ENCODE measurements around the gene PRKD3.

PRKD3 gene

GRCh38 chr2:37291680-37292079, 33.0 kb downstream of the PRKD3 start:
- TF ChIP-seq POLR2AphosphoS5 (IDR thresholded peaks at IDR 0.05; ENCODE audit: low read depth, low read length) (no peak), FOXP2 (optimal IDR thresholded peaks at IDR 0.05; ENCODE audit: borderline replicate concordance, extremely low read depth, extremely low read length, insufficient read depth) (no peak), SIN3A (IDR thresholded peaks at IDR 0.05; ENCODE audit: borderline replicate concordance, insufficient read depth, low read length) (no peak), TAF1 (IDR thresholded peaks at IDR 0.05; ENCODE audit: borderline replicate concordance, insufficient read depth, low read length) (no peak), REST (IDR thresholded peaks at IDR 0.05; ENCODE audit: insufficient read depth in 1 of 2, low read depth in 2 of 2, low read length in 2 of 2) (no peak)

GRCh38 chr2:37287966-37288365, 36.7 kb downstream of the PRKD3 start:
- TF ChIP-seq TAF1 (IDR thresholded peaks at IDR 0.05; ENCODE audit: borderline replicate concordance, insufficient read depth, low read length) (no peak), REST (IDR thresholded peaks at IDR 0.05; ENCODE audit: insufficient read depth in 1 of 2, low read depth in 2 of 2, low read length in 2 of 2) (no peak), FOXP2 (optimal IDR thresholded peaks at IDR 0.05; ENCODE audit: borderline replicate concordance, extremely low read depth, extremely low read length, insufficient read depth) (no peak), SIN3A (IDR thresholded peaks at IDR 0.05; ENCODE audit: borderline replicate concordance, insufficient read depth, low read length) (no peak), POLR2AphosphoS5 (IDR thresholded peaks at IDR 0.05; ENCODE audit: low read depth, low read length) (no peak)

GRCh38 chr2:37284381-37284780, 40.3 kb downstream of the PRKD3 start:
- TF ChIP-seq TAF1 (IDR thresholded peaks at IDR 0.05; ENCODE audit: borderline replicate concordance, insufficient read depth, low read length), result no peak
- no peak for TF ChIP-seq REST (IDR thresholded peaks at IDR 0.05; ENCODE audit: insufficient read depth in 1 of 2, low read depth in 2 of 2, low read length in 2 of 2)
- no peak for TF ChIP-seq FOXP2 (optimal IDR thresholded peaks at IDR 0.05; ENCODE audit: borderline replicate concordance, extremely low read depth, extremely low read length, insufficient read depth)
- no peak for TF ChIP-seq POLR2AphosphoS5 (IDR thresholded peaks at IDR 0.05; ENCODE audit: low read depth, low read length)
- no peak for TF ChIP-seq SIN3A (IDR thresholded peaks at IDR 0.05; ENCODE audit: borderline replicate concordance, insufficient read depth, low read length)

GRCh38 chr2:37283207-37283606, 41.4 kb downstream of the PRKD3 start:
- TF ChIP-seq FOXP2 (optimal IDR thresholded peaks at IDR 0.05; ENCODE audit: borderline replicate concordance, extremely low read depth, extremely low read length, insufficient read depth), result no peak
- no peak for TF ChIP-seq POLR2AphosphoS5 (IDR thresholded peaks at IDR 0.05; ENCODE audit: low read depth, low read length)
- TF ChIP-seq SIN3A (IDR thresholded peaks at IDR 0.05; ENCODE audit: borderline replicate concordance, insufficient read depth, low read length), result no peak
- no peak for TF ChIP-seq REST (IDR thresholded peaks at IDR 0.05; ENCODE audit: insufficient read depth in 1 of 2, low read depth in 2 of 2, low read length in 2 of 2)
- no peak for TF ChIP-seq TAF1 (IDR thresholded peaks at IDR 0.05; ENCODE audit: borderline replicate concordance, insufficient read depth, low read length)

GRCh38 chr2:37282746-37283145, 41.9 kb downstream of the PRKD3 start:
- no peak for TF ChIP-seq TAF1 (IDR thresholded peaks at IDR 0.05; ENCODE audit: borderline replicate concordance, insufficient read depth, low read length)
